Choroid plexus epithelial cell (primary cell): ENCODE results near the gene HDAC7.

ENCODE experiments used
- DNase-seq: peaks from one replicate; pipeline ENCODE4 v3.0.0-alpha.2; 2010; ENCODE audit warnings: low read depth
- H3K4me3 ChIP-seq: 2 replicates; pipeline ENCODE4 v1.5.1; 2011; ENCODE audit warnings: low read depth, mild to moderate bottlenecking, control low read depth, low read length, moderate library complexity
- CTCF ChIP-seq: conservative IDR thresholded peaks from 2 replicates; pipeline ENCODE4 v1.5.1; 2011; ENCODE audit warnings: low read depth, mild to moderate bottlenecking, control low read depth, inconsistent platforms, low read length, moderate library complexity

The HDAC7 gene

GRCh38 chr12:47754126-47754525 is 65.6 kb downstream of the HDAC7 start:
- TF ChIP-seq CTCF = no peak
- no peak for DNase-seq
- no peak overlapping the region for H3K4me3 ChIP-seq

DNA sequence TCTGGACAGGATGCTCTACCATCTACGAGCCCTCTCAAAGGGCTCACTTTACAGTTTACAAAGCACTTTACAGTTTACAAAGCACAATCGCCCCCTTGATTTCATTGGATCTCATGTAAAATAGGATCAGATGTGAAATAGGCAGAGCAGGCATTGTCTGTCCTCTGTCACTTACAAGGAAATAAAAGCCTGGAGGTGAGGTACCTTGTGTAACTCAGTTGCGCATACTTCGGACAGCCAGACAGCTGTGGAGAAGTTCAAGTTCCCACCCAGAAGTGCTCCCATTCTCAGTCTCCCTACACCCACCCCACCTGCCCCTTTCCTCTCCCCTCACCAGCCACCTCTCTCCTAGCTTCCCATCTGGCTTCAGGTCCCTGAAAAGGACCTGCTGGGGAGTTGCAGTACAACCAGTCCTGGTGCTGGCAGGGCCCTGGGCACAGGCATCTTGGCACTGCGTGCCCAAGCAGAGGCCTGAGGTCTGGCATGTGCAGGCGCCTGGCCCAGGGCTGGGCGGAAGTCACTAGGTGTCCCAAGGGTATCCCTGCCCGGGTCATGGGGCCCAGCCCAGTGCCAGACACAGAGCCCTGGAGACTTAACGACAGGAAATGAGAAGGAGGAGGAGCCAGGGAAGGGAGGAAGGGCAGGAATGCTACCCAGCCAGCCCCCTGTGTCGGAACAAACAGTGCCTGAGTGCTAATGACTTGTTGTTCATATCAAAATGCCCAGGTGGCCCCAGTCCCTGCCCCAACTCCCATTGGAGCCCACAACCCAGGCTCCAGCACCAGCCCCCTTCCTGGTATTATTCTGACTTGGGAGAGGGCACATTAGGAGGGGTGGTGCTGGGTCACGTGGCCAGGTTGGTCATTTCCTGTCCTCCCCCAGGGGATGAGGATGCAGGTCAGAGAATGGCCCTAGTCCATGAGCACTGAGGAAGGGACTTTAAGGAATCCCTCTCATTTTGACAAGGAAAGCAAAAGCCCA is 66.4 kb downstream of the HDAC7 start:
- H3K4me3 ChIP-seq = no peak overlapping the region
- DNase-seq = no peak
- TF ChIP-seq CTCF = no peak

- no peak for TF ChIP-seq CTCF
- DNase-seq = no peak
- H3K4me3 ChIP-seq = no peak overlapping the region
These were observed 67.2 kb downstream of the HDAC7 start for GRCh38 chr12:47752552-47752951.

DNA sequence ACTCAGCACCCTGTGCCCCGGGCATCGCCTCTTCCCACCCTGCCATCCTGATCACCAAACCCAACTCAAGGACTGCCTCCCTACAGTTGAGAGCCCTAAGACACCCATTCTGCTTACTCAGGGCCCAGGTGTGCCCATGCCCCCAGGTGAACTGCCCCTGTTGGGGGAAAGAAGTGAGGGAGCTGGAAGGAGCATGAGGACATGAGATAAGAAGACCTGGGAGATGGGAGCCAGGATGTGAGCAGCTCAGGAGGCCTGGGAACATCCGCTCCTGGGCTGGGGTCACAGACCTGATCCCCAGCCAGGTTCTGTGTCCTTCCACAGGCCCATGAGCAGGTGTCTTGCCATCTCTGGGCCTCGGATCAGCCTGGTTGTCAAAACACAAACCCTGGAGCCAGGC is 67.6 kb downstream of the HDAC7 start:
- DNase-seq = no peak
- no peak for TF ChIP-seq CTCF
- H3K4me3 ChIP-seq = no peak overlapping the region

GRCh38 chr12:47751561-47751960 is 68.1 kb downstream of the HDAC7 start:
- no peak for DNase-seq
- no peak overlapping the region for H3K4me3 ChIP-seq
- no peak for TF ChIP-seq CTCF

DNA sequence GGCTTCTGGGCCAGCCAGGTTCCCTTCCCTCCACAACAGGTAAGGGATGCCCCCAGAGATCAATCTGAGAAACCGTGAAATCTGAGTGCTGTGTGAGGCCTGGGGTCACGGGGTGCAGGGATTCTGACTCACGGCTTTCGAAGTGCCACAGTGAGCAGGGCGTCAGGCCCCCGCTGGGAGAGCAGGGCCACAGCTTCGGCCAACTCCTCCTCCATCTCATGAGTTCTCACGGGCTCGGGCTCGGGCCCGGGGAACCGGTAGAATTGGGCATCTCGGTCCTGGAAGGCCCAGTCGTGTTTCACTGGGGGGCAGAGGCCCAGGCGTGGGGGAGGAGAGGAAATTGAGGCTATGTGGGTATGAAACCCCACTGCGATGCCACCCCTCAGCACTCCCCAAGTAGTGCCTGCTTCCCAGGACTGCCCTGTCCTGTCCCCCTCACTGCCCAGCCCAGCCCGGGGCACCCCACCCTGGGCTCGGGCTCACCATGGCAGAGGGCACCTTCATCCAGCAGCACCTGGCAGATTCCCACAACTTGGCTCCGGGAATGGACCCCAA is 68.7 kb downstream of the HDAC7 start:
- no peak overlapping the region for H3K4me3 ChIP-seq
- no peak for DNase-seq
- TF ChIP-seq CTCF = no peak
